Fibroblast of villous mesenchyme (primary cell): ENCODE data around the gene SRGAP2B. TPM values are rescaled to one million over a fixed set of nuclear protein-coding genes. Genes with fewer than 3 reads are reported as not detected.
"Not testable (repeated sequence)": the region's sequence is repeated elsewhere in the genome, so short reads cannot be mapped to it uniquely, and the experiment has no call there.

Experiments
- DNase-seq: peaks from one replicate; pipeline ENCODE4 v3.0.0-alpha.2; 2010; ENCODE audit warnings: low read depth
- H3K4me3 ChIP-seq: 2 replicates; pipeline ENCODE4 v1.5.1; 2011; ENCODE audit warnings: low read depth, mild to moderate bottlenecking, low read length
- total RNA-seq: library from RNA; depleted of rRNA; stranded (reverse); fragments of >200 nt; gene quantifications from 2 replicates; pipeline ENCODE4 v1.2.3, GENCODE V29; 2012

Gene SRGAP2B
- total RNA-seq, 1 donor = 44.9 TPM

DNA sequence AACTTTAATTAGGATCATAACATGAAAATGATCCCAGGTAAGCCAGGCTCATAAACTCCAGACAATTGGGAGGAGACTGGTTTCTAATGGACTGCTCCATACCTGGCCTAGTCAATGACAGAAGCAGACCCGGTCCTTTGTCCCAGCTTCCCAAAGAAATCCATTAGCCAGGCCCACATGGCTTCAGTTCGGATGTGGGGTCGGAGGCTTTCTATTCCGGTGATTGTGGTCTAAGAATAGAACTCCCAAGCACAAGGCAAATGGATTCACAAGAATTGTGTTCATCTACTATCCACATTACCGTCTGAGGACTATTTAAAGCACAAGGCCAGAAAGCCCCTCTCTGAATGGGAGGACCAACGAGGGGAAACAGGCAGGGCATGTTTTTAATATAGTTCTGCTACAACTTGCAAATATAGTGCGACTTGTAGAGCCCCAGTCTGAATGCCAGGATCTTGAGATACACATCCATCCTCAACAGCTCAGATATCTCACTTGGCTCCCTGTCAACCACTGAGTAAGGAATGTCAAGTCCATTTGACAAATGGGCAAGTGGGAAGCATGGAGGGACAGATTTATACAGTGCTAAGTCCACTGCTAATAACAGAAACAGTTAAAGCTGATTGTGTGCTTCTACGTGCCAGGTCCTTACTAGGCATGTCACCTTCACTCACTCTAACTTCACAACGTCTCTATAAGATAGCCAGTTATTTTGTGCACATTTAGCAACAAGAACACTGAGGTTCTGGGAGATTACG, 42.9 kb downstream of the SRGAP2B start:
- not testable (repeated sequence) for H3K4me3 ChIP-seq, DNase-seq

DNA sequence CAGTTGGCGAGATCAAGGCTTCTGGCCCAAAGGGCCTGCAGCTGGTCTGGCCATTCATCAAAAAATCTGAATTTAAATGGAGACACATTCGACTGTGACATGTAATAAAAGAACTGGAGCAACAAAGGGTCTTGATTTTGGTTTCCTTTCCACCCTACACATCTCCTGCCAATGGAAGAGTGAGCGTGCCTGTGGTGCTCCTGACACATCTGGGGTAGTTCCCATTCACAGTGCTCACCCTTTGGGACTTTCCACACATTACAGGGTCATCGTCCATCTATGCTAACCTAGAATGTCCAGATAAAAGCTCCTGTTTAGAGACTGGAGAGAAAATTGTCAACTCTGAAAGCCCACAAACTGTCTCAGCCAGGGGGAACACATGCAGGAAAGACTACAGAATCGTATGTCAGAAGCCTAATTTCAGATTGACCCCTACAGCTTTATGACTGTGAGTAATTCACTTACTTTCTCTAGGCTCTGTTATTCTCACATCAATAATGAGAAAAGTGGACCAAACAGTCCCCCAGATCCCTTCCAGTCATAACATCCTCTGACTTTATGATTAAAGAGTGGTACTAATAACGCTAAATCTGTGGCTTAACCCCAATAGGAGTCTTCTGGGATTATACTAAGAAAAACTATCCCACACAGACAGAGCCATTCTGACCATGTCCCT, 46.8 kb downstream of the SRGAP2B start:
- DNase-seq, H3K4me3 ChIP-seq: not testable (repeated sequence)

DNA sequence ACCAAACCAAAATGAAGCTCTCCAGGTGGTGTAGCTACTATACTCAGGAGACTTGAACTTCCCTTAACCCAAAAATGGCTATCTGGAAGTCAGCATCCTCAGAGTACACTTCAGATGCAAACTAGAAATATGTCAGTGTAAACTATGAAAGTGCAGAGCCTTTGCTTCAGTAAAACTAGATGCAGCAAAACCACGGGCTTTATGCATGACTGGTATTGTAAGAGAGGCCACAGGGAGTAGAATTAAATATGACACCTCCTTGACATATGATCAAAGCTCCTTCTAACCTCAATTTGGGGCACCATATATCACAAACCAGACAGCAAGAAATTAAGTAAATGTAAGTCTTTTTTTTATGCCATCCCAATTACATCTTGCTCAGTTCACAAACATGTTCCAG, 47.6 kb downstream of the SRGAP2B start:
- not testable (repeated sequence) for DNase-seq, H3K4me3 ChIP-seq

DNA sequence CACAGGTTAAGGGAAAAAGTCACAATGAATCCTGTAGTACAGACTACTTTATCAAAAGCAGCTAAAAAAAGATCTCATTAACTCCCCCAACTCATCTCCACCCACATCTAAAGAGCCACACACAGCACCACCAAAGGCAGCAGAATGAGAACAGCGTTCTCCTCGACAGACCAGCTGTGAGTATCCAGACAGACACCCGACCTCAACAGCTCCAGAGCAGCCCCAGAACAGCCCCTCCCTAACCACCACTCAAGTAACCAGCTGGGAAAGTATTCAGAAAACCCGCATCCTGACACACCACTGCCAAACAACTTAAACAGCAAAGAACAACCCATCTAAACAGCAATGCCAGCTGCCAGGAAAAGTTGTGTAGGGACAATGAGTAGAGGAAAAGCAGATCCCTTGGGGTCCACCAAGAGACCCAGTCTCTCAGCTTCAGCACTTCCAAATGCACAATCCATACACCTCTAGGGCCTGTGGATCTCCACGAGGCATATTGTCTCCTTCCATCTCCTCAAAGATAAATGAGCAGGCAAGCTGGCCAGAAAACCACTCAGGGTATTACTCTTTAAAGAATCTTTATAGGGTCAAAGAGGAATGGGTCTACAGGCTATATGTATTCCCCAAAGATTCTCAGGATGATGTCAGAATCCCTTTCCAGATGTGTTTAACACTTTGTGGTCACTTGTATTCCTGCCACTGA, 49.4 kb downstream of the SRGAP2B start:
- not testable (repeated sequence) for DNase-seq, H3K4me3 ChIP-seq

- not testable (repeated sequence) for H3K4me3 ChIP-seq
Observed at GRCh38 chr1:145041519-145041918, 53.6 kb downstream of the SRGAP2B start.

GRCh38 chr1:145036019-145036418, 59.1 kb downstream of the SRGAP2B start:
- DNase-seq, H3K4me3 ChIP-seq: not testable (repeated sequence)

More at GRCh38 chr1:145041519-145041918, 53.6 kb downstream of the SRGAP2B start:
- DNase-seq = not testable (repeated sequence)

GRCh38 chr1:145033523-145033922, 61.6 kb downstream of the SRGAP2B start:
- H3K4me3 ChIP-seq, DNase-seq: not testable (repeated sequence)

- not testable (repeated sequence) for H3K4me3 ChIP-seq, DNase-seq
Observed at GRCh38 chr1:145027251-145027650, 67.9 kb downstream of the SRGAP2B start.

DNA sequence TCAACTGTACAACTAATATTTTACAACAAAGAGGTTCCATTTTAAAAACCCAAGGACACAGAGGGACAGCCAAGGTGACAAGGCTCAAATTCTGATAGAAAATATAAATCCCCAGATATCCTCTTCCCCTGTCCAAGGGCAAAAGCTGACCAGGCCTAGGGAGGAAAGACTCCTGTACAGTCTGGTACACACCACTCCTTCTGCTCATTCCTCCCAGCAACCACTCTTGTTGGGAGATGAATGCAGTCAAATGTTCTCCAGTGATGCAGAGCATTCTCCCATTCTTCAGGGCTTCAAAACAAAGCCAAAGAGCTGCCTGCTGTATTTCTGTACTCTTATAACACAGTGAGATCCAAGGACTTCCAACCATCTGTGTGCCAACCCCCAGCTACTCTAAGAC, 69.8 kb downstream of the SRGAP2B start:
- DNase-seq, H3K4me3 ChIP-seq: not testable (repeated sequence)

GRCh38 chr1:145022259-145022658, 72.9 kb downstream of the SRGAP2B start:
- H3K4me3 ChIP-seq, DNase-seq: not testable (repeated sequence)

DNA sequence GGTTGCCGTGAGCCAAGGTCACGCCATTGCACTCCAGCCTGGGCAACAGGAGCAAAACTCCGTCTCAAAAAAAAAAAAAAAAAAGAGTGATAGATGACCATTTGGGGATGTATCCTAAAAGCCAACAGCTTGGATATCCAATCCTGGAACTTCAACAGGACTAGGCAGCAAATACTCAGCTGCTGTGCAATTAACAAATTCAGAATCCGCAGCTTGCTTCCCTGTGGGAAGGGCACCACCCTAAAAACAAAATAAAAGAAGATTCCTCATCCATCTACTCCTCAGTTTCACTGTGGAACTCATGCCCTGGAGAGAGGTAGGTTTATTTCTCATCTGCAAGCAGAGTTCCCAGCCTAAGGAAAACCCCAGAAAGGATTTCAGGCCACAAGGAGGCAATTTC, 73.4 kb downstream of the SRGAP2B start:
- H3K4me3 ChIP-seq, DNase-seq: not testable (repeated sequence)

DNA sequence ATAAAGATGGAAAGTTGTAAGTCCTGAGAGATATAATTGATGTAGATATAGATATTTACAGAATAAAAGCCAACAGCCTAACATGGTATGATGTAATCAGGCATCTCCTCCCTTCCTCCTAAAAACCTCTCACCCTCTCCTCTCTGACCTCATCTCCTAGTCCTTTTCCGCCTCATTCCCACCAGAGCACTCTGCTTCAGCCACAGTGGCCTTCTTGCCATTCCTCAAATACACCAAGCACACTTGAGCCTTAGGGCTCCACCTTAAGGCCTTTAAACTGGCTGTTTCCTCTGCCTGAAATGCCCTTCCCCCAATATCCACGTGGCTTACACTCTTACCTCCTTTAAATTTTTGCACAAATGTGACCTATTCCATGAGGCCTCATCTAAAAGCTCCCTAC, 75.4 kb downstream of the SRGAP2B start:
- DNase-seq, H3K4me3 ChIP-seq: not testable (repeated sequence)

- peak; percentile 22 for DNase-seq
- not testable (repeated sequence) for H3K4me3 ChIP-seq
Observed at GRCh38 chr1:145017725-145018124, 77.4 kb downstream of the SRGAP2B start.

GRCh38 chr1:145016492-145016862, 78.7 kb downstream of the SRGAP2B start:
- not testable (repeated sequence) for H3K4me3 ChIP-seq, DNase-seq

GRCh38 chr1:145015744-145016491, 79.2 kb downstream of the SRGAP2B start:
- H3K4me3 ChIP-seq, DNase-seq: not testable (repeated sequence)

GRCh38 chr1:145013353-145013752, 81.8 kb downstream of the SRGAP2B start:
- DNase-seq = not testable (repeated sequence)

GRCh38 chr1:145011811-145012210, 83.3 kb downstream of the SRGAP2B start:
- not testable (repeated sequence) for H3K4me3 ChIP-seq, DNase-seq

More at GRCh38 chr1:145013353-145013752, 81.8 kb downstream of the SRGAP2B start:
- not testable (repeated sequence) for H3K4me3 ChIP-seq

- not testable (repeated sequence) for DNase-seq, H3K4me3 ChIP-seq
Observed at GRCh38 chr1:145010580-145010979, 84.5 kb downstream of the SRGAP2B start.

DNA sequence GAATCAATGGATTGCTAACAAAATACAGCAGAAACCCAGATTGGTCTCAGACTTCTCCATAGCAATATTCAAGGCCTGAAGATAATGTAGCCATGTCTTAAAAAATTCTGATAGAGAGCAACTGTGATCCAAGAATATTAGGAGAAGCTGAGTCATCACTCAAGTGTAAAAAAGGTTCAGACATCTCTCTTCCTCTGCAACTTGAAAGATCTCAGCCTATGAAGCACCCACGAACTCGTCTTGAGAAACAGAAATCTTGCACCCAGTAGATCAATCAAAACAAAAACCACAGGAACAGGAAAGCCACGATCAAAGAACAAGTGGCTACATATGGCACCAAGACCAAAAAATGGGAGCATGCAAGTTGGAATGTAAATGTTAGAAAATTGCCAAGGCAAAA, 85.2 kb downstream of the SRGAP2B start:
- not testable (repeated sequence) for H3K4me3 ChIP-seq, DNase-seq
